K562 (cell line): ENCODE results near the gene MED15. TPM values are rescaled to one million over a fixed set of nuclear protein-coding genes. Genes with fewer than 3 reads are reported as not detected.

Experiments
- ASH1L ChIP-seq: fragments of 450-650 bp; IDR thresholded peaks from 2 replicates; pipeline ENCODE4 v1.6.1; 2018; ENCODE audit warnings: borderline replicate concordance, mild to moderate bottlenecking, low read depth; ENCODE audit not compliant: partially characterized antibody
- ATF4 ChIP-seq: fragments of 450-650 bp; formaldehyde crosslinking; IDR thresholded peaks from 2 replicates; pipeline ENCODE4 v1.4.0; 2022; ENCODE audit warnings: mild to moderate bottlenecking, moderate library complexity
- BRCA1 ChIP-seq, 2 experiments: fragments of 450-650 bp in 1 of 2; sonication (generic) in 1 of 2; formaldehyde crosslinking in 1 of 2; IDR thresholded peaks; 2 replicates each; pipeline versions ENCODE4 v1.5.0 to v1.6.1; 2017 to 2020; ENCODE audit warnings: mild to moderate bottlenecking in 1 of 2, missing genetic modification reagents in 1 of 2
- CLOCK ChIP-seq: fragments of 250-450 bp; sonication (Bioruptor Pico); IDR thresholded peaks from 2 replicates; pipeline ENCODE4 v1.4.0; 2020; ENCODE audit warnings: mild to moderate bottlenecking, moderate library complexity, borderline replicate concordance
- GTF2B ChIP-seq: IDR thresholded peaks from 2 replicates; pipeline ENCODE4 v1.6.1; 2011; ENCODE audit not compliant: insufficient read length; ENCODE audit errors: extremely low read depth
- HMGN3 ChIP-seq: IDR thresholded peaks from 2 replicates; pipeline ENCODE4 v1.6.1; 2011; ENCODE audit warnings: borderline replicate concordance, low read depth, mild to moderate bottlenecking, mixed read lengths, low read length; ENCODE audit not compliant: insufficient read length; ENCODE audit errors: extremely low read depth
- HMGXB4 ChIP-seq: sonication (generic); formaldehyde crosslinking; IDR thresholded peaks from 2 replicates; pipeline ENCODE4 v1.8.1; 2023; ENCODE audit warnings: mild to moderate bottlenecking, missing genetic modification reagents
- HSF4 ChIP-seq: fragments of 250-450 bp; sonication (Bioruptor Pico); IDR thresholded peaks from 2 replicates; pipeline ENCODE4 v2.1.2; 2022; ENCODE audit warnings: mild to moderate bottlenecking, moderate library complexity, borderline replicate concordance
- KLF6 ChIP-seq: fragments of 250-450 bp; sonication (Bioruptor Pico); IDR thresholded peaks from 2 replicates; pipeline ENCODE4 v1.4.0; 2020; ENCODE audit warnings: mild to moderate bottlenecking, moderate library complexity, borderline replicate concordance
- PREB ChIP-seq: sonication (generic); formaldehyde crosslinking; IDR thresholded peaks from 2 replicates; pipeline ENCODE4 v1.8.1; 2023; ENCODE audit warnings: mild to moderate bottlenecking, missing genetic modification reagents
- SOX6 ChIP-seq: fragments of 450-650 bp; IDR thresholded peaks from 2 replicates; pipeline ENCODE4 v1.6.1; 2014; ENCODE audit warnings: mild to moderate bottlenecking
- SREBF1 ChIP-seq: fragments of 150-350 bp; IDR thresholded peaks from 2 replicates; pipeline ENCODE4 v1.6.1; 2014; ENCODE audit warnings: antibody characterized with exemption, low read depth, low read length, borderline replicate concordance
- ZNF143 ChIP-seq: sonication (generic); formaldehyde crosslinking; IDR thresholded peaks from 2 replicates; pipeline ENCODE4 v1.9.0; 2022; ENCODE audit warnings: mild to moderate bottlenecking, missing genetic modification reagents
- ZNF184 ChIP-seq: sonication (generic); formaldehyde crosslinking; IDR thresholded peaks from 2 replicates; pipeline ENCODE4 v1.5.0; 2020; ENCODE audit warnings: missing genetic modification reagents
- ZNF561 ChIP-seq: fragments of 450-650 bp; formaldehyde crosslinking; conservative IDR thresholded peaks from 2 replicates; pipeline ENCODE4 v1.4.0; 2020; ENCODE audit warnings: mild to moderate bottlenecking, moderate library complexity
- ZNF592 ChIP-seq: fragments of 450-650 bp; IDR thresholded peaks from 2 replicates; pipeline ENCODE4 v1.6.1; 2017; ENCODE audit warnings: antibody characterized with exemption, mild to moderate bottlenecking
- polyA plus RNA-seq, 8 experiments: library from polyadenylated mRNA; depleted of rRNA in 4 of 8; stranded (reverse) in 5 of 8; unstranded in 3 of 8; fragments of >200 nt; fragmentation: Nextera tagmentation in 2 of 8; fragmentation: Illumina TruSeq in 1 of 8; extraction: Ambion mirVana in 2 of 8; extraction: Trizol in 1 of 8; gene quantifications; 2 replicates each; pipeline versions ENCODE4 v1.2.1 to v1.2.3, GENCODE V29; 2011 to 2014; ENCODE audit warnings: inconsistent platforms in 1 of 8, missing spikeins in 1 of 8
- total RNA-seq, 7 experiments: library from RNA; depleted of rRNA in 6 of 7; stranded (reverse); fragments of >200 nt in 6 of 7; fragmentation: Illumina TruSeq in 2 of 7; extraction: Trizol in 2 of 7; gene quantifications; 2 replicates each; pipeline versions ENCODE4 v1.2.1 to v1.2.3, GENCODE V29; 2011 to 2021; ENCODE audit warnings: low replicate concordance in 1 of 7

The MED15 gene
- total and polyA plus RNA-seq, 9 of the 15 experiments (the other 6 are each of a cell fraction or from before 2014, with no cell fraction given) = 4.0 to 271 (median 60.1) TPM

- no peak for TF ChIP-seq ZNF143 (CRISPR knock-in tag)
- TF ChIP-seq CLOCK (CRISPR knock-in tag) = 0 out of 2 replicates have a peak, but pooled peaks have one; percentile 21
- no peak for TF ChIP-seq HMGN3
- TF ChIP-seq ZNF184 (CRISPR knock-in tag) = no peak
- TF ChIP-seq KLF6 = no peak
- no peak for TF ChIP-seq ATF4
- no peak for TF ChIP-seq PREB (CRISPR knock-in tag)
- TF ChIP-seq SREBF1 = 0 out of 2 replicates have a peak, but pooled peaks have one; percentile 22
- TF ChIP-seq GTF2B = no peak
- TF ChIP-seq HSF4 (CRISPR knock-in tag) = no peak
- no peak for TF ChIP-seq ZNF561 (CRISPR knock-in tag)
- TF ChIP-seq ASH1L = no peak
- TF ChIP-seq BRCA1 (IDR thresholded peaks at IDR 0.05) = no peak
- TF ChIP-seq BRCA1 (CRISPR knock-in tag; IDR thresholded peaks at IDR 0.05) = no peak
- no peak for TF ChIP-seq ZNF592
- TF ChIP-seq SOX6 = no peak
- no peak for TF ChIP-seq HMGXB4 (CRISPR knock-in tag)
Observed at GRCh38 chr22:20605328-20605727, 97.9 kb downstream of the MED15 start (continued).
